Ishikawa (cell line): Measurements from ENCODE around the gene MBNL1.

Experiments used
- CEBPB ChIP-seq: IDR thresholded peaks from 2 replicates; pipeline ENCODE4 v1.6.1; 2012
- CREB1 ChIP-seq: IDR thresholded peaks from 2 replicates; pipeline ENCODE4 v1.6.1; 2012; ENCODE audit warnings: low read depth
- EGR1 ChIP-seq: IDR thresholded peaks from 2 replicates; pipeline ENCODE4 v1.6.1; 2012
- EP300 ChIP-seq: IDR thresholded peaks from 2 replicates; pipeline ENCODE4 v1.6.1; 2012; ENCODE audit warnings: borderline replicate concordance
- FOXM1 ChIP-seq: IDR thresholded peaks from 2 replicates; pipeline ENCODE4 v1.6.1; 2012; ENCODE audit warnings: low read depth, borderline replicate concordance
- MAX ChIP-seq: IDR thresholded peaks from 2 replicates; pipeline ENCODE4 v1.6.1; 2012
- NFIC ChIP-seq: IDR thresholded peaks from 2 replicates; pipeline ENCODE4 v1.6.1; 2012
- RAD21 ChIP-seq: IDR thresholded peaks from 2 replicates; pipeline ENCODE4 v1.6.1; 2012; ENCODE audit warnings: low read depth
- REST ChIP-seq: IDR thresholded peaks from 2 replicates; pipeline ENCODE4 v1.6.1; 2012; ENCODE audit warnings: low read depth, mild to moderate bottlenecking
- TAF1 ChIP-seq: IDR thresholded peaks from 2 replicates; pipeline ENCODE4 v1.6.1; 2012; ENCODE audit warnings: low read depth, mild to moderate bottlenecking
- TCF12 ChIP-seq: IDR thresholded peaks from 2 replicates; pipeline ENCODE4 v1.6.1; 2012; ENCODE audit warnings: low read depth
- TEAD4 ChIP-seq: IDR thresholded peaks from 2 replicates; pipeline ENCODE4 v1.6.1; 2012
- USF1 ChIP-seq: IDR thresholded peaks from 2 replicates; pipeline ENCODE4 v1.6.1; 2012
- YY1 ChIP-seq: IDR thresholded peaks from 2 replicates; pipeline ENCODE4 v1.6.1; 2012; ENCODE audit warnings: low read depth
- ZBTB7A ChIP-seq: IDR thresholded peaks from 2 replicates; pipeline ENCODE4 v1.6.1; 2012; ENCODE audit warnings: low read depth

MBNL1 gene

GRCh38 chr3:152319831-152320617 is 51.3 kb downstream of the MBNL1 start:
- TF ChIP-seq CEBPB: no peak
- TF ChIP-seq FOXM1: no peak
- no peak for TF ChIP-seq YY1
- TF ChIP-seq NFIC: no peak
- no peak for TF ChIP-seq EGR1
- no peak for TF ChIP-seq ZBTB7A
- TF ChIP-seq USF1: no peak
- no peak for TF ChIP-seq TCF12
- no peak for TF ChIP-seq EP300
- no peak for TF ChIP-seq RAD21
- TF ChIP-seq TEAD4: no peak
- no peak for TF ChIP-seq CREB1
- no peak for TF ChIP-seq REST
- no peak for TF ChIP-seq MAX
- TF ChIP-seq TAF1: no peak

- TF ChIP-seq NFIC (no peak), EGR1 (no peak), TCF12 (no peak), ZBTB7A (no peak), EP300 (no peak), FOXM1 (no peak), CREB1 (no peak), RAD21 (no peak), YY1 (no peak), CEBPB (no peak), TEAD4 (no peak), USF1 (no peak), MAX (no peak), TAF1 (no peak), REST (no peak)
These were observed 52.6 kb downstream of the MBNL1 start for GRCh38 chr3:152321200-152321954.

- no peak for TF ChIP-seq EGR1
- TF ChIP-seq CREB1: no peak
These were observed 53.2 kb downstream of the MBNL1 start for GRCh38 chr3:152321955-152322377.

GRCh38 chr3:152322756-152323155 is 54.0 kb downstream of the MBNL1 start:
- no peak for TF ChIP-seq RAD21
- TF ChIP-seq CREB1: no peak
- no peak for TF ChIP-seq TCF12
- TF ChIP-seq EGR1: no peak
- no peak for TF ChIP-seq TAF1
- TF ChIP-seq REST: no peak
- no peak for TF ChIP-seq CEBPB
- no peak for TF ChIP-seq FOXM1
- TF ChIP-seq EP300: no peak
- no peak for TF ChIP-seq YY1
- no peak for TF ChIP-seq NFIC
- TF ChIP-seq ZBTB7A: no peak
- no peak for TF ChIP-seq USF1
- TF ChIP-seq TEAD4: no peak
- no peak for TF ChIP-seq MAX
